Fibroblast of gingiva (primary cell): ENCODE data around the gene MYO15B.

Experiments
- DNase-seq: peaks from one replicate; pipeline ENCODE4 v3.0.0-alpha.2; 2011; ENCODE audit warnings: low read depth

The MYO15B gene

DNA sequence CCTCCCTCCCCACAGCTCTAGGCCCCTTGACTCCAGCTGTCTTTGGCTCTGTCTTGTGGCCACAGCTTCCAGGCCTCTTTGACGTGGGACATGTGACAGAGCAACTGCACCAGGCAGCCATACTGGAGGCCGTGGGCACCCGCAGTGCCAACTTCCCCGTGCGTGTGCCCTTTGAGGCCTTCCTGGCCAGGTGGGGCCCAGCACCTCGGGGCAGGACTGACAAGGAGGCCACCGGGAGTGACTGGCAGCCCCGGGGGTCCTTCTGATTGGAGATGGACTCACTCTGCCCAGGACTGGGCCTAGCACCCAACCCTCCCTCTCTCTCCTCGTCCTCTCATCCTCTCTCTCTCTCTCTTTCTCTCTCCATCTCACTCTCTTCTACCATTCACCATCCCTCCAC lies 15.5 kb downstream of the MYO15B start:
- DNase-seq = no peak

DNA sequence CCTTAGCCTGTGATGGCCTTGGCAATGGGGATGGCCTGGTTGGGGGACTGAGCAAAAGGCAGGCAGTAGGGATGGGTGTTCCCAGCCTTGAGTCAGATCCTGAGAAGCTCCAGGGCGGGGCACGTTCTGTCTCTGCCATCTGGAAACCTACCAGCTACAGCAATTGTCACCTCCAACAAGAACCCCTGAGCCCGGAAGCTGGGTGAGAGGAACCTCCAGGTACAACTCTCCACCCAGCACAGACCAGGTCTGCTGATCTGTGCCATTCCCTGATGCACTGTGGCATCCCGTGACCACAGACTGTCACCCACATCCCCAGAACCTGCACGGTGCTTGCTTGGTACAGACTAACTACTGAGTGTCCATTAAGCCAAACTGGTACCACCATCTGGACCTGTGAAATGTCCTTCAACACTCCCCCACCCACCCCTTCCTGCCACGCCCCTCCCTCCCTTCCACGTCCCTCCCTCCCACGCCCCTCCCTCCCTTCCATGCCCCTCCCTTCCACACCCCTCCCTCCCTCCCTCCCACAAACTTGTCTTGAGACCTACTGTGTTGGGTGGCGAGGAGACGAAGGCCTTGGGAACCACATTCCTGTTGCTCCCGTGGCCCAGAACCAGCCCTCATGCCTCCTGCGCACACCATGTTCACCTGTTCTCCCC lies 16.6 kb downstream of the MYO15B start:
- no peak for DNase-seq

DNA sequence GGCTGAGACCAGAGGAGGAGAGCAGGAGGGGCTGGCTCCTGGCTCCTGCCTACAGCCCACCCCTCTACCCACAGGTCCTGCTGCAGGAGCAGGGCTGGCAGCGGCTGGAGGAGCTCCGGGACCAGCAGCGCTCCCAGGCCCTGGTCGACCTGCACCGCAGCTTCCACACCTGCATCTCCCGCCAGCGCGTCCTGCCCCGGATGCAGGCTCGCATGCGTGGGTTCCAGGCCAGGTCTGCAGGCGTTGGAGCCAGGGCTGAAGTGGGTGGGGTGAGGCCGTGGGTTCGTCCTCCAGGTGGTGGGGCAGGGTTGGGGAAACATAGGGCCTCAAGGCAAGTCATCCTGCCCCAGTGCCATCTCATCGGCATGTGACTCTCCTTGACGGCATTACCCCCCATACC lies 18.2 kb downstream of the MYO15B start:
- DNase-seq = no peak

DNA sequence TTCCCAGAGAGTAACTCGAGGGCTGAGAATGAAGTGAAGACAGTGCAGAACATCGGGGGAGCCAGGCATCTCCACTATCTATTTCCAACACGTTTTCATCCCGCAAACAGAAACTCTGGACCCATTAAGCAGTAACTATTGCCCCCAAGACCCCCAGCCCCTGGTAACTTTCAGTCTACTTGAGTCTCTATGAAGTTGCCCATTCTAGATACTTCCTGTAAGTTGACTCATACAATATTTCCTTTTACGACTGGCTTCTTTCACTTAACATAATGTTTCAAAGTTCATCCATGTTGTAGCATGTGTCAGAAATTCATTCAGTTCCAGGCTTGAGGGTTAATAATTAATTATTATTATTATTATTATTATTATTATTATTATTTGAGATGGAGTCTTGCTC lies 19.5 kb downstream of the MYO15B start:
- no peak for DNase-seq

DNA sequence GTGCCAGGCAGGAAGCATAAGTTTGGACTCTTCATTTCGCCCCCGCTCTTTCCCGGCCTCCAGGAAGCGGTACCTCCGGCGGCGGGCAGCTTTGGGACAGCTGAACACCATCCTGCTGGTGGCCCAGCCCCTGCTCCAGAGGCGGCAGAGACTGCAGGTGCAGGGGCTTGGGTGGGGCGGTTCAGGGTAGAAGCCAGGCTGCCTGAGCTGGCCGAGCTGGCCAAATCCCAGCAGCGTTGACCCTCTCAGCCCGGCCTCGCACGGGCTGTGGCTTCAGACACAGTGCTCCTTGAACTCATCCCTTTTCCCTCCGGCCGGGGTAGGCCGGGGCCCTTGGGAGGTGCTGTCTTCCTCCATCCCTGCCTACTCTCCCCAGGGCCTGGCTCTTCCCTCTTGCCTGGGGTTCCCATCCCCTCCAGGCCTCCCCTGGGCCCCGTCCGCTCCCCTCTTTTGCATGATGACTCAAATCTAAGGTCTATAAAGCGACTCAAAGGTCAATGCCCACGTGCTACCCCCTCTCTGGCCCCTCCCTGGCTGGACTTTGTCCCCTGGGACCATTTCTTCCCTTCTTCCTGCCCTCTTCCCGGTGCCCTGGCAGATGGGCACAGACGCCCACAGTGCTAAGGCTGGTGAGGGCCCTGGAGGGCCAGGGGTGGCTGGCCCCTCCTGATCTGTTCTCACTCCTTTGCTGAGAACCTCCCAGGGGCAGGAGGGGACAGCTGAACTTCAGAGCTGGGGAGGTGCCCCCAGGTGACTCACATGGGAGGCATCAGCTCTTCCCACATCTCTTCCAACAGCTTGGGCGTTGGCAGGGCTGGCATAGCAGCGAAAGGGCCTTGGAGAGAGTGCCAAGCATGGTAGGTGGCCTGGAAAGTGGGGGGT lies 22.7 kb downstream of the MYO15B start:
- DNase-seq = no peak

DNA sequence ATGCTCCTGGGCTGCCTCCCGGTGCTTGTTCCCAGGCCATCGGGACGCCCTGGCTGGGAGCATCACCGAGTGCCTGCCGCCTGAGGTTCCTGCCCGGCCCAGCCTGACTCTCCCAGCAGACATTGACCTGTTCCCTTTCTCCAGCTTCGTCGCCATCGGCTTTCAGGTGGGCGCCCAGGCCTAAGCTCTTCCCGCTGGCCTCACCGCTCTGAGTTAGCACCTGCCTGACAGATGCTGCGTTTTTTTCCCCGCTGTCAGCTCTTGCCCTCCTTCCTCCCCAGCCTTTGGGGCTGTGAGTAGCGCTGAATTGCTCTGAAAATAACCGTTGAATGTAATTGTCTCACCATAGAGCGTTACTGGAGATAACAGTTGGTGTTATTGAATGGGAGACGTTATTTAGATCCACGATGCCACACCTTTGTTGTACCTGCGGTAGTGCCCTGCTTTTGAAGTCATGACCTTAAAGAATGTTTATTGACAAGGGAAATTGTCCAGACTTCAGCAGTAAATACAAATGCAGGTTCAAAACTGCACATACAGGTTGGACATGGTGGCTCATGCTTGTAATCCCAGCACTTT lies 24.3 kb downstream of the MYO15B start:
- DNase-seq = no peak

DNA sequence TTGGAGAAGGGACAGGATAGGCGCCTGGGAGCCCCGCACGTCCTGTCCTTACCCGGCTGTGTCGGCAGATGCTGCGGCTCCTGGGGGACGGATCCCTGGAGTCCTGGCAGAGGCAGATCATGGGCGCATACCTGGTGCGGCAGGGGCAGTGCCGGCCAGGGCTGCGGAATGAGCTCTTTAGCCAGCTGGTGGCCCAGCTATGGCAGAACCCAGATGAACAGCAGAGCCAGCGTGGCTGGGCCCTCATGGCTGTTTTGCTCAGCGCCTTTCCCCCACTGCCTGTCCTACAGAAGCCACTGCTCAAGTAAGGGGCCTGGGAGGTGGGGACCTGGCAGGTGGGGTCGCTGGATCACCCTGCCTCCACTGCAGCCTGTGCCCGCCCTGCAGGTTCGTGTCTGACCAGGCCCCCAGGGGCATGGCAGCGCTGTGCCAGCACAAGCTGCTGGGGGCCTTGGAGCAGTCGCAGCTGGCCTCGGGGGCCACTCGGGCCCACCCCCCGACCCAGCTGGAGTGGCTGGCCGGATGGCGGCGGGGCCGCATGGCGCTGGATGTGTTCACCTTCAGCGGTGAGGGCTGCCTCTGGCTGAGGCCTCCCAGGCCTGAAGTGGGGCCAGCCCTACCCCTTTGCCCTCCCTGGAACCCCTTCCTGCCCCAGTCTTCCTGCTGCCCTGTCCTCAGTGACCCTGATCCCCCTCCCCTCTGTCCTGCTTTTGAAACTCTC lies 25.5 kb downstream of the MYO15B start:
- DNase-seq = no peak

DNA sequence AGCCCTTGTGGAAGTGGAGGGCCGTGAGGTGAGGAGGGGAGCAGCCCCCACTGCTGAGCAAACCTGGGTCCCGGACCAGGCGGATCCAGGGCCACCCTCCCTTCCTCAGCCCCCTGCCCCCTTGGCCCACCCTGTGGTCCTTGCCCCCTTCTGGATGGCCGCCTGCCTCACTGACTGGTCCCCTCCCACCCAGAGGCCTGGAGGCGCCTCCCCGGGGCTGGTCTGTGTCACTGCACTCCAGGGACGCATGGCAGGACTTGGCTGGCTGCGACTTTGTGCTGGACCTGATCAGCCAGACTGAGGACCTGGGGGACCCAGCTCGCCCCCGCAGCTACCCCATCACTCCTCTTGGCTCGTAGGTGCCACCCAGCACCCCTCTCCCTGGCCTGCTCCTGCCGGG lies 26.4 kb downstream of the MYO15B start:
- no peak for DNase-seq

DNA sequence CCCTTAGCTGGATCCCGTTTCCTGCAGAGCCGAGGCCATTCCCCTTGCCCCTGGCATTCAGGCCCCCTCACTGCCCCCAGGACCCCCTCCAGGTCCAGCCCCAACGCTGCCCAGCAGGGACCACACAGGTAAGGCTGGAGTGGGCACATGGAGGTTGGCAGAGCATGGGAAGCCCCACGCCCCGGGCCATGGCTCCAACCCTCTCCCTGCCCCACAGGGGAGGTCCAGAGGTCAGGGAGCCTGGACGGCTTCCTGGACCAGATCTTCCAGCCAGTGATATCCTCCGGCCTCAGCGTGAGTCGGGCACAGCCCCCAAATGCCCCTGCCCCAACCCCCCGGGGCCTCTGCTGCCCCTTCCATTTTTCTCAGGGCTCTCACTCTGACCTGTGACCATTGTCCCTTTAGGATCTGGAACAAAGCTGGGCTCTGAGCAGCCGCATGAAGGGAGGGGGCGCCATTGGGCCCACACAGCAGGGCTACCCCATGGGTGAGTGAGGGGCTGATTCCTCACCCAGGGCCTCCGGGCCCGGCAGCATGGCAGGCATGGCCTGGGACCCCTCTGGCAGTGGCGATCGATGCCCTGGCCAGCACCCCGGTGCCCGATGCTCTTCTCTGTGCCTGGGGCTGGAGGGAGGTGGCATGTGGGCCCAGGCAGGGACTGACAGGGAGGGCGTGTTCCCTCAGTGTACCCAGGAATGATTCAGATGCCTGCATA lies 27.1 kb downstream of the MYO15B start:
- no peak for DNase-seq

DNA sequence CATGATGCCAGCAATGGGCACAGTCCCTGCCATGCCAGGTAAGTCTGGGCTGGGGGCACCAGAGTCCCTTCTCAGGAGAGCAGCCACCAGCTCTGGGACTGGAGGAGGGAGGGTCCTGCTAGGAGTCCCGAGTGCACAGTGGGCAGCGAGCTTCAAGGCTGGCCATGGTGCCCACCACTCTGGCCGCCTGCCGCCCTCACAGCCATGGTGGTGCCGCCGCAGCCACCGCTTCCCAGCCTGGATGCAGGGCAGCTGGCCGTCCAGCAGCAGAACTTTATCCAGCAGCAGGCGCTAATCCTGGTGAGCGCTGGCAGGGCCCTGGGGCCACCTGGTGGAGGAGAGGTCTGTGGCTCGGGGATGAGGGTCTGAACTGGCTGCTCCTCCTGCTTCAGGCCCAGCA lies 27.7 kb downstream of the MYO15B start:
- DNase-seq = no peak

DNA sequence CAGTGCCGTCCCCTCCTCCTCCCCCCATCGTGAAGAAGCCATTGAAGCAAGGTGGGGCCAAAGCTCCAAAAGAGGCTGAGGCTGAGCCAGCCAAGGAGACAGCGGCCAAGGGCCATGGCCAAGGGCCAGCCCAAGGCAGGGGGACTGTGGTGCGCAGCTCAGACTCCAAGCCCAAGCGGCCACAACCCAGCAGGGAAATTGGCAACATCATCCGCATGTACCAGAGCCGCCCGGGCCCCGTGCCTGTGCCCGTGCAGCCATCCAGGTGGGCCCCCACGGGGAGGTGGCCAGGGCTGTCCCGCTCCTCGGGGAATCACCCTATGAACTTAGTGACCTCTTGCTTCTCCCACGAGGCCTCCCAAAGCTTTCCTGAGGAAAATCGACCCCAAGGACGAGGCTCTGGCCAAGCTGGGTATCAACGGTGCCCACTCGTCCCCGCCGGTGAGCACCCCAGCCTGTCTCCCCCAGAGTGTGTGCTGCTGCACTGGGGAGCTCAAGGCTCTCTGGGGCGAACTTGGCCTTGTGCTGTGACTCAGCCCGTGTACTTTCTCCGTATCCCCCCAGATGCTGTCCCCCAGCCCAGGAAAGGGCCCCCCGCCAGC lies 29.0 kb downstream of the MYO15B start:
- no peak for DNase-seq

DNA sequence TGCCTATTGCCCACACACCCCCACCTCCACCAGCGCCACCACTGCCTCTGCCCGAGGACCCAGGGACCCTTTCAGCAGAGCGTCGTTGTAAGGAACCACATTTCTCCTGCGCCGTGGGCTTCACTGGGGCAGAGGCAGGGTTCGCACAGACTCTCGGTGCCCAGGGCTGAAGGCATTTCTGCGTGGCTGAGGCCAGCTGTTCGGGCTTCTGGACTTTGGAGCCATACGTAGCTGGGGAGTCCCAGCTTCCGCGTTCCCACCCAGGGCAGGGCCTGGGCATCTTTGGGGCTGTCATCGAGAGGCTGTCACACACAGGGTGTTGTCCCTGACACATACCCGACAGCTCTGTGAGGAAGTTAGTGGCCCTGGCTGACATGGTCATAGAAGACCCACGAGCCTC lies 29.6 kb downstream of the MYO15B start:
- no peak for DNase-seq

DNA sequence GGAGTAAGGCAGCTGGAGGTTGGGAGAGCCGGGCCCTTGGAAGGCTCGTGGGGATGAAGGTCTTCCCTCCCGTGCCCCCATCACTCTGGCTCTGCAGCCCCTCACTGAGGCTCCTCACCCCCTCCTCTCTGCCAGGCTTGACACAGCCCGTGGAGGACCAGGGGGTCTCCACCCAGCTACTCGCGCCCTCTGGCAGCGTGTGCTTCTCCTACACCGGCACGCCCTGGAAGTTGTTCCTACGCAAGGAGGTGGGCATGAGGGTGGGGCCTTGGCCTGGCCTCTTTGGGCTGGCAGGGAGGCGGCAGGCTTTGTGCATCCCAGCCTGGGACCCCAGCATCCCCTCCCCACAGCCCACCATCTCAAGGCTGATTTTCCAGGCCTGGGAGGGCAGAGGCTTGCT lies 30.1 kb downstream of the MYO15B start:
- DNase-seq = no peak

DNA sequence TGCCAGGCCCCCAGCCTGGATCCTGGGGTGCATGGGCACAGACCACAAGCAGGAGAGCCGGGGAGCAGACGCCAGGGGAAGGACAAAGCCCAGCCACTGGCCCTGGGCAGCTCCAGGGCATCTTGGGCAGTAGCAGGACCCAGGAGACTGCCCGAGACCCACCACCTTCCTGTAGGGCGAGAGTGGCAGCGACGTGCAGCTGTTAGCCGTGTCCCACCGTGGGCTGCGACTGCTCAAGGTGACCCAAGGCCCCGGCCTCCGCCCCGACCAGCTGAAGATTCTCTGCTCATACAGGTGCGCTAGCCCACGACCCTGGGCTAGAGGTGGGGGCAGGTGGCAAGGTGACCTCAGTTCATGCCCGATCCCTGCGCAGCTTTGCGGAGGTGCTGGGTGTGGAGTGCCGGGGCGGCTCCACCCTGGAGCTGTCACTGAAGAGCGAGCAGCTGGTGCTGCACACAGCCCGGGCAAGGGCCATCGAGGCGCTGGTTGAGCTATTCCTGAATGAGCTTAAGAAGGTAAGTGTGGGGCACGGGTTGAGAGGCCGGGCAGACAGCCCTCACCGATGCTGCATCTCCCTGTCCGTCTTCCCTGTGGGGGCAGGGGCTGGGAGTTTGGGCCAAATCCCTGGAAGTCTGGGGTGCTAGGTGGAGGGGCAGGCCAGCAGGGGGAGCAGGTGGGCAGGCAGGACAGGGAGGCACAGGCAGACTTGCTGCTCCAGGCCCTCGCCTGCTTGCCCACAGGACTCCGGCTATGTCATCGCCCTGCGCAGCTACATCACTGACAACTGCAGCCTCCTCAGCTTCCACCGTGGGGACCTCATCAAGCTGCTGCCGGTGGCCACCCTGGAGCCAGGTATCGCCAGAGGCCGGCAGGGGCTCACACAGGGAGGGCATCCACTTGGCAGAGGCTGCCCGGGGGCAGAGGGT lies 32.2 kb downstream of the MYO15B start:
- no peak for DNase-seq

DNA sequence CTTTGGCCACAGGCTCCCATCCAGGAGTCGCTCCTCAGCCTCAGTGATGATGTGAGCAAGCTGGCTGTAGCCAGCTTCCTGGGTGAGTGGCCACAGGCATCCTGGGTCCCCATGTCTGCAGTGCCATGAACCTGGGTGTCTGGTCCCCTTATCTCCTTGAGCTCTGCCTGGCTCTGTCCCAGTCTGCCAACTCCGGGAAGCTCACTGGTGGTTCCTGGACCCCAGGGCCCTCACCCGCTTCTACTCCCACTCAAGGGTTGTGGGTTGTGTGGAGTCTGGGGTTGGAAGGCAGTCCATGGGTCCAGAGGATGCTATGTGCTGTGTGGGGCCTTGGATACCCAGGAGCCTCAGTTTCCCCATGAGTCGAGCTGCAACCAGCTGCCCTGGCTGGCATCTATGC lies 33.9 kb downstream of the MYO15B start:
- no peak for DNase-seq

DNA sequence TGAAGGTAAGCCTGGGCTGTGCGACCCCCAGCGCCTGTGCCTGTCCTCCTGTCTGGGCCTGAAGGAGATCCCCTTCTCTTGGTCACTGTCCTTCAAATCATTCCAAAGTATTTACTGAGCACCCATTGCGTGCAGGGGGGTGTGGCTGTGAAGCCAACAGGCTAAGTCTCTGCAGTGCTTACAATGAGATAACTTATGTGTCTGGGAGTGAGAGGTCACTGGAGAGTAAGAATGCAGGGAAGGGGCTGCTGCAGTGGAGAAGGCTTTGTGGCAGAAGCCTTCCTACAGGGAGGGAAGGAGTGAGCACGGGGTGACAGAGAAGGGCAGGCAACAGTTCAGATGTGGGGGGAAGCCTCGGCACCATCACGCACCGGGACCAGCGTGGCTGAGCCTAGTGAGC lies 34.5 kb downstream of the MYO15B start:
- DNase-seq = no peak

DNA sequence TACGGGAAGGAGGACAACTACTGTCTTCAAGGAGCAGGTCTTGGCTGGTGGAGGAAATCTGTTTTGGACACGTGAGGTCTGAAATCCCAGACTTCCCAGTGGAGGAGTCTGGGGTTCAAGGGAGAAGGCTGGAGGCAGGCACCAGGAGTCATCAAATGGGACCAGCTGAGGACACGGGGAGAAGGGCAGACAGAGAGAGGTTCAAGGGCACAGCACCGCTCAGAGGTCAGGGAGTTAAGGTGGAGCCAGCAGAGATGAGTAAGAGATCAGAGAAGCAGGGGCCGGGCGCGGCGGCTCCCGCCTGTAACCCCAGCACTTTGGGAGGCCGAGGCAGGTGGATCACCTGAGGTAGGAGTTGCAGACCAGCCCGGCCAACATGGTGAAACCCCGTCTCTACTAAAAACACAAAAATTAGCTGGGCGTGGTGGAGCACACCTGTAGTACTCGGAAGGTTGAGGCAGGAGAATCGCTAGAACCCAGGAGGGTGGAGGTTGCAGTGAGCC lies 35.2 kb downstream of the MYO15B start:
- no peak for DNase-seq

DNA sequence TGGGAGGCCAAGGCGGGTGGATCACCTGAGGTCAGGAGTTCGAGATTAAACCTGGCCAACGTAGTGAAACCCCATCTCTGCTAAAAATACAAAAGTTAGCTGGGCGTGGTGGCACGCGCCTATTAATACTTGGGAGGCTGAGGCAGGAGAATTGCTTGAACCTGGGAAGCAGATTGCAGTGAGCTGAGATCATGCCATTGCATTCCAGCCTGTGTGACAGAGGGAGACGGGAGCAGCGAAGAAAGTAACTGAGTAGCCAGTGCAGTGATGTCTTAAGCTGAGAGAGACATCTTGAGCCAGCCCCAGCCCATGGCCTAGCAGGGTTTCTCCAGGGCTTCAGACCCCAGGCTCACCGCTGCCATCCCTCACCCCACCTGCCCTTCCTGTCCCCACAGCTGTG lies 35.8 kb downstream of the MYO15B start:
- no peak for DNase-seq

DNA sequence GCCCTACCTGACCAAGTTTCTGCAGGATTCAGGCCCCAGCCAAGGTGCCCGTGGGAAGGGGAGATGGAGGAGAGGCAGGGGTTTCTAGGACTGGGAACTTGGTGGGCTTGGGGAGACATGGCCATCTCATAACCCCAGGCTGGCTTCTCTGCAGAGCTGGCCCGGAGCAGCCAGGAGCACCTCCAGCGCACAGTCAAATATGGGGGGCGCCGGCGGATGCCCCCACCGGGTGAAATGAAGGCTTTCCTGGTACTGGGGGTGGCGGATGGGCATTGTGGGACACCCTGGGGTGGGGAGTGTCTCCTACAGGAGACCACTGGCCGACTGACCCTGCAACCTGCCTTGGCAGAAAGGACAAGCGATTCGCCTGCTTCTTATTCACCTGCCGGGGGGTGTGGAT lies 36.4 kb downstream of the MYO15B start:
- no peak for DNase-seq

DNA sequence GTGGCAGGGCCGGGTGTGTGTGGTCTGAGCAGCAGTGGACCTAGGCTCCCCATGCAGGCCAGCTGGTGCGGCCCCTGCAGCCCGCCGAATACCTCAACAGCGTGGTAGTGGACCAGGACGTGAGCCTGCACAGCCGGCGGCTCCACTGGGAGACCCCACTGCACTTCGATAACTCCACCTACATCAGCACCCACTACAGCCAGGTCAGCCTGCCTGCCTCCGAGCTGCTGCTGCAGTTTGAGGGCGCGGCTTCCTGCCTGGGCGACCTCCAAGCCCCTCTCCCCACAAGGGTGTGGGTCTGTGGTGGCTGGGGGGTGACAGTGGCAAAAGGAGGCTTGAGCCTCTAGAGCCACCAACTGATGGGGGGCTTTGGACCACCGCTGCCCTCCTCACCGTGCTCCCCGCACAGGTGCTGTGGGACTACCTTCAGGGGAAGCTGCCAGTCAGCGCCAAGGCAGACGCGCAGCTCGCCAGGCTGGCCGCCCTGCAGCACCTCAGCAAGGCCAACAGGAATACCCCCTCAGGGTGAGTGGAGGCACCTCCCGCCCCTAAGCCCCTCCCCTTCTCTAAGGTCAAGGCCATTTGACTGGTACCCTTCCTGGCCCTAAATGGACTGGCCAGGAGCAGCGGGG lies 37.2 kb downstream of the MYO15B start:
- no peak for DNase-seq
